Activated T-helper 1 cell treated with anti-CD3 and anti-CD28 coated beads, Interleukin-2, amount 50 U/mL, for 16 hours (primary cell): ENCODE results near the gene FAM13A.

Experiments
- DNase-seq, 2 donors: peaks; one replicate each; pipeline ENCODE4 v3.0.0-alpha.2; 2020; ENCODE audit warnings: low read depth in 1 of 2, low spot score in 1 of 2

Gene FAM13A

GRCh38 chr4:88729146-88729760 lies 327.7 kb downstream of the FAM13A start:
- no peak for DNase-seq

GRCh38 chr4:88728146-88728545 lies 328.8 kb downstream of the FAM13A start:
- DNase-seq: no peak

DNA sequence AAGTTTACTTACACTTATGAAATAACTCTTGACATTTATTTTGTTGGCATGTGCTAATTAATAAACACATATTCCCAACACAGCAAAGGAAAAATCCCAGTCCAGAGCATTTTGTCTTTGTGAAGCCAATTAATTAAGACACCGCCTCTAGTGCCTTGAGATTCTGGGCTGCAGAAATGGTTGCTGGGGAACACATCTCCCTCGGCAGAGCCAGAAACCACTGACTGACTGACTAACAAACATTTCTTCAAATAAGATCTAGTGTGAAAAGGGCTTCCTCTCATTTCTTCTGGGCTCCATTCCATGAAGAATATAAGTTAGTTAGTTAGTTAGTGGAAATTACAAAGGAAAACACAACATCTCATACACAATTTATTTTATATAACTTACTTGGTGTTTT lies 331.0 kb downstream of the FAM13A start:
- DNase-seq: no peak

DNA sequence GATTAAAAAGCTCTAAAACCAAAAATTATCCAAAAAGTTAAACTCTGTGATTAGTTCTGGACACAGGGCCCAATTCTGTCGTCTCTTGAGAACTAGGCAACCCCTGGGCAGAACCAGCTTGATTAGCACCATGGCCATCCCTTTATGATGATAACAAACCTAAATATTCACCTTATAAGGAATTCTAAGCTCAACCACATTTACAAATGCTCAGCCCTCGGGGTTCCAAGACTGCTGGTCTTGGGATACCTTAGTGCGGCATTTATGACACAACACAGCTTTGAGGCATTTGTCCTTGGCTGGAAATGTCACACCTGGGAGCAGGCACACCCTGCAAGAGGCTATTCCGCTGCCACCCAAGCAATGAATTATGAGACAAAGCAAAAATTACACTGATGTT lies 331.8 kb downstream of the FAM13A start:
- no peak for DNase-seq

- no peak for DNase-seq
These were observed 332.6 kb downstream of the FAM13A start for GRCh38 chr4:88724406-88724805.

DNA sequence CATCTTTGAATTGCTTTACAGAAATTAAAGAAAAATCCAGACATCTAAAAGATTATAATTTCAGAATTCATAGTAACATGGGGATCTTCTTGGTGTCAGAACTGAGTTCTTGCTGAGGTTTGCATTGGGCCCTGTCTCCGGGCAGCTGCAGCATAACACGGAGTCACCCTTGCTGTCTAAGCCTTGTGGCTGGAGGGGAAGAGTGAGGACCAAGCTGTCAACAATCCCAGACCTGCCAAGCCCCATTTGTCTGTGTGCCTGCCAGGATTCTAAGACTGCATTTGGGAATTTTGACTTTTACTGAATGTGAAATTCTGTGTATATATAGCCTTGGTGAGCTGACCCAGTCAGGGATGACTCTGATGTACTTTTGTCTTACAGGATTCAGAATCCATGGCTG lies 334.2 kb downstream of the FAM13A start:
- no peak for DNase-seq

GRCh38 chr4:88722276-88722780 lies 334.7 kb downstream of the FAM13A start:
- DNase-seq: no peak

DNA sequence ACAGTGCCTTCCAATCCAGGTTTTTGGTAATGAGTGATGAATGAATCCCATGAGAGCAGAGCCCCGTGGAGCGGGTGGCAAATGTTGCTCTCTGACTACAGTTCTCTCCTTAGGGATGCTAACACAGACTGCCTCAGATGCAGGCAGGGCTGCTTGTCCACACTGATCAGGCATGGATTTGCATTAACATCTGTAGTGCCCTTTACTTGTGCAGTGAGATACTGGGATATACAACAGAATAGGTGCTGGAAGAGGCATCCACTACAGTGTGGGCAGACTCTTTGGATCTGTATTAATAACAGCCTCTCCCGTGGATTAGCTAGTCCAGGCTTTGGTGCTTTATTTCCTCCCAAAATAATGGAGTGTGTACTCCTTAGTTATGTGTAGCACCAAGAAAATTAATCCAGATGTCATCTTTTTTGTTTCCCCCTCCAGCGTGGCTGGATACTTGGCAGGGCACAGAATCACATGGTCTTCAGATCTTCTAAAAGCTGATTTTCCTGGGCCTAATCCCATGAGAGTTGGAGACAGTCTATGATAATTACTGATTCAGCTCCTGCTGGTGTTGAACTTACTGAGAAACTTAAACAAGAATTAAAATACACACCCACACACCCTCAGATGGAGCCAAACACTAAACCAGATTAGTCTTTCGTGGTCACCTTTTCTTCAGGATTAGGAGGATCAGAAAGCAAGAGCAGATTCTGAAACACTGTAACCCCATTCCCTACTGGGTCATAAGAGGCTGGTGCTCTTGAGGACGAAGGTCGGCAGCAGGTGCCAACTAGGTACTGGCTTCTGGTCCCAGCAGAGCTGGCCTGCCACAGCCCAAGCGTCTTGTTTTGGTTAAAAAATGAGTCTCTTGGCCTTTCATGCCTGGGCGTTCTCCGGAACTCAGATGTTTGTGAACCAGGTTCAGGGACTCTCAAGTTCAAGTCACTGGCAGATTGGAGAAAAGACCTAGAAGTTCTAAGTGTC lies 336.2 kb downstream of the FAM13A start:
- no peak for DNase-seq

GRCh38 chr4:88719381-88719780 lies 337.6 kb downstream of the FAM13A start:
- no peak for DNase-seq

GRCh38 chr4:88718098-88718497 lies 338.9 kb downstream of the FAM13A start:
- DNase-seq: no peak

DNA sequence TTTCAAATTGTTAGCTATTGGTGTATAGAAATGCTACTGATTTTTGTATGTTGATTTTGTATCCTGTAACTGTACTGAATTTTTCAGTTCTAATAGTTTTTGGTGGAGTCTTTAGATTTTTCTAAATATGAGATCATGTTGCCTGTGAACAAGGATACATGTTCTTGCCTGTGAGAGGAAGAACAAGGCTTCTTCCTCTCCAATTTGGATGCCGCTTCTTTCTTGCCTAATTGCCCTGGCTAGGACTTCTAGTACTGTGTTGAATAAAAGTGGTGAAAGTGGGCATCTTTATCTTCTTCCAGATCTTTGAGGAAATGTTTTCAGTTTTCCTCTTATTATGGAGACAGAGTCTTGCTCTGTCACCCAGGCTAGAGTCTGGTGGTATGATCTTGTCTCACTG lies 343.2 kb downstream of the FAM13A start:
- DNase-seq: no peak

- DNase-seq: no peak
These were observed 347.0 kb downstream of the FAM13A start for GRCh38 chr4:88709989-88710388.

DNA sequence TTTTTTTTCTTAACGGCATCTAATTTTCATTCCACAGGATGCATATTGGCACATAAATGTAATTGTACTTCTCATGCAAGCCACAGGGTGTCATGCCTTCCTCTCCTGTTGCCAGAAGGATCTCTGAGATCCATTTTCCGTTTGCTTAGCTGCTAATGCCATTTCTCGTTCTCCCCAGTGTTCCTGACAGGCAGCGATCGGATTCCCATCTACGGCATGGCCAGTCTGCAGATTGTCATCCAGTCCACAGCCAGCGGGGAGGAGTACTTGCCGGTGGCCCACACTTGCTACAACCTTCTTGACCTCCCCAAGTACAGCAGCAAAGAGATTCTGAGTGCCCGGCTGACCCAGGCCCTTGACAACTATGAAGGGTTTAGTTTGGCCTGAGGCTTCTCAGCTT lies 350.4 kb downstream of the FAM13A start:
- DNase-seq: no peak

- DNase-seq: no peak
These were observed 351.0 kb downstream of the FAM13A start for GRCh38 chr4:88705805-88706492.

DNA sequence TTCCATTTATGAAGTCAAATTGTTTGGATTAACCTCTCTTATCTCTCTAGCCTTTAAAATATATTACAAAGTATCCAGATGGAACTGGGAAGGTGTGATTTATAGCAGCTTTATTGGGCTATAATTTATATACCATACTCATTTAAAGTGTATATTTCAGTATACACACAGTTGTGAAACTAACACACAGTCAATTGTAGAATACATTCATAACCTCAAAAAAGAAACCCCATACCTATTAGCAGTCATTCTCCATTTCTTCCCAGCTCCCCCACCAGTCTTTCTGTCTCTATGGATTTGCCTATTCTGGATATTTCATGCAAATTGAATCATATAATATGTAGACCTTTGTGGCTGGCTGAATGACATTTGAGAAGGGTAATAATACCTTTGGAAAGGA lies 351.8 kb downstream of the FAM13A start:
- no peak for DNase-seq

- DNase-seq: no peak
These were observed 354.2 kb downstream of the FAM13A start for GRCh38 chr4:88702782-88703181.

GRCh38 chr4:88698519-88698918 lies 358.5 kb downstream of the FAM13A start:
- no peak for DNase-seq

DNA sequence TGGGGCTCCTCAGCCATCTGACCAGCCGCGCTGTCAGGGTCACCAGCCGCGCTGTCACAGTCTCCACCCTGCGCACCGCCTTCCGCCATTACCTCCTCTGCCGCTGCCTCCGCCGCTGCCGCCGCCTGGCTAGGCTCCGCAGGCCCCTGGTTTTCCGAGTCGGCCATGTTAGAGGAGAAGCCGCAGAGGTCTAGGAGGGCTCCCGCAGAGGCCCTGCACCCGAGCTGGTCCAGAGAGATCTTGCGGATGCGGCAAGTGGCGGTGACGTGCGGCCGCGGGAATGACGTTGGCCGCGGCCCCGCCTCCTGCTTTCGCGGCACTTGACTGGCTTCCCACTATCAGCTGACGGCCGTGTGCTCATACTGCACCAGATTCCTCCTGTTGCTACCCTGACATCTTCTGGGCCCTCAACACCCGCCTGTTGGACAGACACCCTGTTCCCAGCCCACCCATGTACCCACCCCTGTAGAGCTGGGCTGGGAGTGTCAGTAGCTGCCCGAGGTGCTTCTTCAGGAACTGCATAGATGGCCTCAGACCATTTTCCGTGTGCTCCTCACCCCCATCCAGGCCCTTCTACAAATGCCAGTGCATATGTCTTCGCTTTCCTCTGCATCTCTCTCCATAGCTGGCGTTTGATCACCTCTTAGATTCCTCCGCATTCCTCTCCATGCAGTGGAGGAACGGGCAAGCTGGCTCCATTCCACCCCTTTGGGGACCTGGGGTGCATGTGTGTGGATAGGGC lies 359.2 kb downstream of the FAM13A start, which contains the start of gene NAP1L5:
NAP1L5 (minus strand) TSS at position 242 of the 742 bp plus-strand sequence; CDS start at position 167, 75 bp downstream.
- DNase-seq: peak; percentile 29 to 56

DNA sequence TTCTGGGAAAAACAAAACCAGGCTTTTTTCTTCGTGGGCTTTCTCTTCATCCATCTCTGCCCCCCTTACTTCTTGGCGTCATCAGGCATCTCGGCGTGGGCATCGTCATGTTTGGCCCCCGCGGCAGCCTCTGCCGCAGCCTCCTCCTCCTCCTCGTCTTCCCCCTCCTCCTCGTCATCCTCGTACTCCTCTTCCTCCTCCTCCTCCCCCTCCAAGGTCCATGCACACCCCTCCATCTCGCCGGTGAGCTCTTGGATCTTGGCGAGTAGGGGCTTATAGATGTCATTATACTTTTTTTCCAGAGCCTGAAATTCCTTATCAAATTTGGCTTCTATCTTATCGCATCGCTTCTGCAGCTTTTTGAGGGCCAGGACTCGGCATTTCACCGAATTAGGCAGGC lies 359.8 kb downstream of the FAM13A start:
- DNase-seq: no peak

DNA sequence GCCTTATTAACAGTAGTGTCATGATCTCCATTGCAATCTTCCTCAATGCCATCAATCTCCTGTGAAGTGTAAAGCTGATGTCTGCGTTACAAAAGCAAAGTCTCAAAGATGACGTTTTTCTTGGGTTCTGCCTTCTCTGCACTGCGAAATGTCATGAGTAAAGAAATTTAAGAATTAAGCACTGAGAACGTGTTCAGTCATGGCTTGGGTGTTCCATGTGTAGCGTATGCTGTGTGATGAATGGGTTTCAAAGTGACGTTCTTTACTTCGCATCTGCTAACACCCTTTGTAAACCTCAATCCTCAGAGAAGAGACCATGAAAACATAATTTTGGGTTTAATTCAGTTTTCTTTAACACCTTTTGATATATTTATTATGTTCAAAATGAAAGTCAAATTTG lies 360.4 kb downstream of the FAM13A start:
- no peak for DNase-seq

DNA sequence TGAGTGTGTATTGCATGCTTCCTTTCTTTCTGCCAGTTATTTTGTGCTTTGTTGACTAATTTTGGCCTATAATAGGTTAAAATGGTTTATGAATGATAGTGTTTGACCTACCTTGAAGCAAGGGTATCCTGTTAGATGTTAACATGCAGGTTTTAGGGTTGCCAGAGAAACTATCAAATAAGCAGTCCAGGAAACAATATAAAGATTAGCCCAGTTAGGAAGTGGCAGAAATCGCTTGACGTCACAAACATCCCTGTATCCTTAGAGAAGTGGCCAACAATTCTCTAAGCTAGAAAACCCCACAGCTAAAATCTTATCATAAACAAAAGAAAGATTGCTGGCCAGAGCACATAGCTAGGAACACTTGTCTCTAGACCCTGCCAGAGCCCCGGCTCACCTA lies 363.2 kb downstream of the FAM13A start:
- DNase-seq: no peak
